Stimulated activated CD4-positive, alpha-beta T cell treated with anti-CD3 and anti-CD28 coated beads, Interleukin-4, amount 100 ng/mL, for 48 hours (primary cell): ENCODE data around the gene ANXA6.

ENCODE experiments used
- DNase-seq, 2 donors: peaks; one replicate each; pipeline ENCODE4 v3.0.0-alpha.2; 2020; ENCODE audit warnings: low read depth in 2 of 2

Gene ANXA6

DNA sequence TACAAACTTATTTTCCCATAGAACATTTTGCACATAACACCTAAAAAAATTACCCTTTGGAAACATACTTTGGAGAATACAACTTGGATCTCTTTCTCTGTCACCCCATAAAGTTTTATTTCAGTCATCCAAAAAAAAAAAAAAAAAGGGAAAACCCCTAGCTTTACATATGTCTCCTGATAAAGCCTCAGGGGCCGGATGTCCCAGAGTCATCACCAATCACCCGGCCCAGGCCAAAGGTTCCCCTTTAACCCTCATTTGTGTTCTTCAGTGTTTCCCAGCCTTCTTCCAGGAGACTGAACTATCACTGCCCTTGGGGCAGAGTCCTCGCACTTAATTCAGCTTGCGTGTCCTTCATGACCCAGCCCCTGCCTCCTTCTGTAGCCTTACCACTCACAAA is 28.8 kb downstream of the ANXA6 start:
- DNase-seq: no peak

DNA sequence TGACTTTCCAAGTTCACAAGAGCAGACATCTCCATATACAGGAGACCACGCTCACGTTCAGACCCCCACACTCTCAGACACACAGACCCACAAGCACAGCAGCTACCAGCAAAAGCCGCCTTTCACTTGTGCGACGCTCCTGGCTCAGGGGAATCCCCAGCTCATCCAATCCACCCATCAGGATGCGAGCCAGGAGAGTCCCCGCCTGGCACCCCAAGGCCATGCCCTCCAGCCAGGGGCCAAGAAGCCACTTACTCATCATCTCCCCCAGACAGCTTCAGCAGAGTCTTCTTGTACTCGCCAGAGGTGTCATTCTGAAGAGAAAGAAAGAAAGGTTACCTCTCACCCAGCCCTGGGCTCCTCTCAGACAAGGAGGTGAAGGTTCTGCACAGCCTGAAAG is 29.7 kb downstream of the ANXA6 start:
- DNase-seq: no peak

DNA sequence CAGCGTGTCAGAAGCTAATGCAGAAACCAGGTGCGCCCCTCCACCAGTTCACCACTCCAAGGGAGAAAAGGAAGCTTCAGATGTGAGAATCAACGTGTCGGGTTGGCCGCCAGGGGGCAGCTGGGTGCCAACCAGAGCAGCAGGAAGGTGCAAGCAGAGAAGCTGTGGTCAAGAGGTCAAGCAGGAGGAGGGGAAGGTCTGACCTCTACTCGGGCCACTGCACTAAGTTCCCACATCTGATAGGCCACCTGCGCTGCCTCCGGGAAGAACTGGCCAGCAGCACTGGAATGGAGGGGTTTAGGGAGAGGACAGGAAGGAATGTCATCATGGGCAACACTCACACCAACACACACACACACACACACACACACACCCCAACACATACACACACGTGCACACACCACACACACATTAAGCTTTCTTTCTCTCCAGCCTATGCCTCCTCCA is 31.4 kb downstream of the ANXA6 start:
- DNase-seq: peak; percentile 44 to 56

DNA sequence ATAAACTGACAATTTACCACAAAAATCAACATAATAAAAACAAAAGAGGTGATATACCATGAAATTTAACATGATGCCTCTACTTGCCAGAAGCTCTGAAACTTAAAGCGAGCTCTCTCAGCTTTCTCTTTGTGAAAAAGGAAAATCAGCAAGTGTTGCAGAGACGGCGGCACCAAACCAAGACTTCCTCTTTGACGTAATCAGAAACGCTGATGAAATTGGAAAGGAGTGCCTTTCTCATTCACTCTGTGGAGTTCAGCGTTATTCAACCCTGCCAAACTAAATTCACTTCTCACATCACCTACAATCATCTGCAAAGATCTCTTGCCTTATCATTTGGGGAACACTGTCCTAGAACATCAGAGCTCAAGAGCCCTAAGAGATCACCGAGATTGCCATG is 32.2 kb downstream of the ANXA6 start:
- no peak for DNase-seq

DNA sequence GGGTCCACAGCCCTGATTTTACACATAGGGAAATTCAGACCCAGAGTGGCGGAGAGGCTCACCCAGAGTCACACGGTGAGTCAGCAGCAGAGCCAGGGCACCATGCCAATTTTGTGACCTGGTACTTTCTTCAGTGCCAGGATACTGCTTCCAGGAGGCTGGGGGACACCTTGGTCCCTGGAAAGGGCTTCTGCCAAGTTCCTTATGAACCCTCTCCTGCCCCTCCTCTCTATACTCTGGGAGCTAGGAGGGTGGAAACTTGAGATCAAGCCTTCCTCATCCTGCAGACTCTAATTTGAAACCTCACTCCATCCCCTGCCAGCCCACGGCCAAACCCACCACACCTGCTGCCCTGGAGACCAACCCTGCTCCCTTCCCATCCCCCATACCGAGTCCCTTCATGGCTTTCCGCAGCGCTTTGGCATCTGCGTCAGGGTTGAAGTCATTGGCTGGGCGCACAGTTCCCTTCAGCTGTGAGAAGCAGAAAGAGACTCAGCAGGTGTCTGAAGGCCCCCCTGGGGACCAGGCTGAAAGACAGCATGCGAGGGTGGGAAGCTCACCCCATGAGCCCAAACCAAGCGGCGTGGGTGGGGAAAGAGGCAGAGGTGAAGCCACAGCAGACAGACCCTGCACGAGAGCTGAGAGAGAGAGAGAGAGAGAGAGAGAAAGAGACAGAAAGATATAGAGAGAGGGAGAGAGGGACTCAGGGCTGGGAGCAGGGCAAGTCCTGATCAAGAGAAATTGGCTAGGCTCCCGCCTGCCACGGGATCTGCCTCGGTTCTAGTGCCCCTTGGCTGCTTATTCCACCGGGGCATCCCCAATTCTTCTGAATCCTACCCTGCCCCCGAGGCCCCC is 33.5 kb downstream of the ANXA6 start:
- peak in 1 of 2 donors; percentile 30 for DNase-seq

DNA sequence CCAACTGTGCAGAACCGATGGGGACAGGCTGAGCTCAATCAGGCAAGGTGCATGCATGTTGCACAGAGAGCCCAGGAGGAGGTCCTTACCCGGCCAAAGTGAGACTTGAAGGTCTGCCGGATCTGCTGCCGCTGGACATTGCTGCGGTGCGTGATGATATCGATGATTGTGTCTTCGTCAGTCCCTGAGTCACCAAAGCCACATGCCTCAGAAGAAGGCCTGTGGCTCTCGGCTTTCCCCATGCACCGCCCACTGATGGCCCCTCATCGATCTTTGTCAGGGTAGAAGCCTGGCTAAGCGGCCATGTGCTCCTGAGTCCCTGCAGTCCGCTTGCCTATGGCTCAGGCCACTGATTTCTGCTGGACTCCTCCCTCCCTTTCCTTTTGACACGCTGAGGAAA is 34.8 kb downstream of the ANXA6 start:
- no peak for DNase-seq

DNA sequence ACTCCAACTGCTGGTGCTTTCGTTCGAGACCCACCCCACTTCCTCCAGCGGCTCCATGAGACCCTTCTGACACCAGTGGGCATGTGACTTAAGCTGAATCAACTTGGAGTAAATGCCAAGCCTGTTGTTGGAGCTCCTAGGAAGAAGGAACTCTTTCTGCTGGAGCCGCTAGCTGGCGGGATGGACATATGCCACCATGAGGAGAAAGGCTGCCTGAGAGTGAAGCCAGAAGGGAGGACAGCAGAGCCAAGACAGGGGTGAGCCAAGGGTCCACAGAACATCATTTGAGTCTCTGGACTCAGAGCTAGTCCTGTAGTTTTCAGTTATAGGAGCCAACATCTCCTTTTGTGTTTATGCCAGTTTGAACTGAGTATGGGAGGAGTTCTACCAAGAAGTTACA is 35.9 kb downstream of the ANXA6 start:
- DNase-seq: no peak

DNA sequence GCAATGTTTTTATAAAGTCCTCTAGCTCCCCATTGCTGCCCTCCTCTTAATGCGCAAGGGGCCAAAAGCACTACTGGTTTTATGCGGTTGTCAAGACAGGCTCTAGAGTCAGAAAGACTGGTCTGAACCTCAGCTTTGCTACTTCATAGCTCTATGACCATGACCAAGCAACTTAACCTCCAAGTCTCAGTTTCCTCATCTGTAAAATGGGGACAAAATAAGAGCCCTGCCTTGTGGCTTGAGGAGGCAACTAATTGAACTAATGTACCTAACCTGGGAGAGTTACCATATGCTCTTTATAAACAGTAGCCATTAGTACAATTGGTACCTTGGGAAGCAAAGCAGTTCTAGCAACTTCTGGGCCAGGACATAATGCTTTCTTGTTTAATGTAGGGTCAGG is 36.5 kb downstream of the ANXA6 start:
- DNase-seq: no peak

DNA sequence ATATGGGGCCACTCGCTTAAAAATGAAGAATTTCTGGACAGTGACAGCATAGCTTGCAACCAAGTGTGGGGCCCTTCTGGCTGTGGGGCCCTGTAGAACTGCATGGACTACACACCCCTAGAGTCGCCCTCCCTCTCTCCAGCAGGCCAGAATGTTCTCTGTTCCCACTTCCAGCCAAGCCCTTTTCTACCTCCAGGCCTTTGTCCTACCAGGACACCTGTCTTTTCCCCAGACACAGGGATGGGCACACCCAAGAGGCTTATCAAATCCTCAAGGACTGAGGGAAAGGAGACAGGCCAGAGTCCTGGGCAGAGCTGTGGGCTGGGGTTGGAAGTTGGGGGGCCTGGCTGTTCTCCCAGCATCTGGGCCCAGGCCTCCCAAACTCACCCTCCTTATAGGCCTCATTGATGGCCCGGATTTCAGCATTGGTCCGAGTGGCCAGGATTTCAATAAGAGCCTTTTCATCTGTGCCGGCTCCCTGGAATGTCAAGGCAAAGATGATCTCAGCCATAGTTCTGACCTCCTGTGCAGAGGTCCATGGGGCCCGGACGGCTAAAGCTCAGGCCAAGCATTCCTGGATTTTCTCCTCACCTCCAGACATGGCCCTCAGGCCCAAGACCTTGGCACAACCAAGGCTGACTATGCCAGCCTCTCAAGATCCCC is 38.5 kb downstream of the ANXA6 start:
- DNase-seq: no peak

DNA sequence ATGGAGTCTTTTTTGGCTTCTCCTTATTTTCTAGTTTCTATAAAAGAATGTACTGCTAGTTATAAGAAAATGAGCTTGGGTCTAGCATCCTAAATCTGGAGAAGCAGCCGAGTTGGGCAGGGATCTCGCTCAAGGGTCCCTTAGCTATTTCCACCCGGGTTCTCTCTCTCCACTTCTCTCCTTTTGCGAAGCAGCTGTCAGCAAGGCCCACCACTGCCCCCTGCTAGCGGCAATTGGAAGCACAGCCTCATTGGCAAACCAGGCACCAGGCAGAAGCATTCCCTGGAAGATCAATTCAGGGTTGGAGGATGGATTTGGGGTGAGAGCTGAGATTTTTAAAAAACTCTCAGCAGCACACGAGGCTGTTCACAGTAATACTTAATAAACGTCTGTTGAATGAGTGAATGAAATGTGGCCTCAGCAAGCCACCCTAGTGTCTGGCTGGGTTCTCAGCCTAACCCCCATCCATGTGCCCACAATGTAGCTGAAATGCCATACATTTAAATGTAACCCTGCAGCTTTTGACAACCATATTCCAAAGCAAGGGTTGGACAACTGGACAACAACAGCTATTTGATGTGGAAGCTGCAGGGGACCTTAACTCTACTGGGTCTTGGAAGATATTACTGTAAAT is 42.2 kb downstream of the ANXA6 start:
- peak; percentile 58 to 70 for DNase-seq

DNA sequence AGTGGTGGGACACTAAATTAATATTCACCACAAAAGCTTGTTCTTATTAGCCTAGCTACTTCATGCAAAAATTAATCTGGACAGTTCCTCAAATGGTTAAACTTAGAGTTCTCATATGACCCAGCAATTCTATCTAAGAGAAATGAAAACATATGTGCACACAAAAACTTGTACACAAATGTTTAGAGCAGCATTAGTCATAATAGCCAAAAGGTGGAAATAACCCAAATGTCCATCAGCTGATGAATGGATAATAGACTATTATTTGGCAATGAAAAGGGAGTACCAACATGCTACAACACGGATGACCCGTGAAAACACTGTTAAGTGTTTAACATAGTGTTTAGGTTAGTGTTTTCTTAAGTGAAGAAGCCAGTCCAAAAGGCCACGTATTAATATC is 43.9 kb downstream of the ANXA6 start:
- no peak for DNase-seq

DNA sequence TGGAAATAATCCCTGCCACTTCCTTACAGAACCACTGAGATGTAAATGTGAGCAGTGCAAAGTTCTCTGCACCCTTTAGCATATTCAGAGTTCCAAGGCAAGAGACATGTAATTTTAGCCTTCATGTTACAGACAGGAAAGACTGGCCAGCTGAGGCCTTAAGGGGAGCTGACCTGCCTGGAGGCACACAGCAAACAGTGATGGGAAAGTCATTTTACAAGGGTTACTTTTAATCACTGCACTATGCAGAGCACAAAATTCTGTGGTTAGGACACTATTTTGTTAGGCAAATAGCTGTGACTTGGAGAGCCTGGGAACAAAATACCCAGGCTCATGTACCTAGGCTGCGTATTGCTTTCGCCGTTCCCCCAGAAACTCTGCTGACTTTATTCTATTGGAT is 46.6 kb downstream of the ANXA6 start:
- DNase-seq: no peak

DNA sequence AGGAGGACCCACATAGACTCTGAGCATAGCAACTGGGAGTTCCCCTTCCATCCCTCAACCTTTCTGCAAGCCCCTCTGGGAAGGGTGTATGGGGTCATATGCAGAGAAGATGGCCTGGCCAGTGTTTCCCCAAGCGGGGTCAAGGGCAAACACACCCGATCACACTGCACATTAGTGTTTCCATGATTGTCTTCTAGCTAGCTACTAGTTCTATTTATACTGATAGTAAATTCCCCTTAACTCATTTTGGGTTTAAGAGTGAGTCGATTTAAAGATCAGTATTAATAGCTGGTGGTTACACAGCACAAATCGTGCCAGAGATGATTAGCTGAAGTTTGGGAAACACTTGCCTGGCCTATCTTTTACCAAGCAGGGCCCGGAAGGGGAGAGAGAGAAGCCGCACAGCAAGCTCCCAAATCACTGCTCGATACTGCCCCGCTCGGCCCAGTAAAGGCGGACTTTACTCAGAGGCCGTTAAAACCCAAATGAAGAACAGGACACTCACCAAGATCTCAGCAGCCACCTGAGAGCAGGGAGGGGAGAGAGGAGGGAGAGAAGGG is 47.4 kb downstream of the ANXA6 start:
- DNase-seq: no peak

DNA sequence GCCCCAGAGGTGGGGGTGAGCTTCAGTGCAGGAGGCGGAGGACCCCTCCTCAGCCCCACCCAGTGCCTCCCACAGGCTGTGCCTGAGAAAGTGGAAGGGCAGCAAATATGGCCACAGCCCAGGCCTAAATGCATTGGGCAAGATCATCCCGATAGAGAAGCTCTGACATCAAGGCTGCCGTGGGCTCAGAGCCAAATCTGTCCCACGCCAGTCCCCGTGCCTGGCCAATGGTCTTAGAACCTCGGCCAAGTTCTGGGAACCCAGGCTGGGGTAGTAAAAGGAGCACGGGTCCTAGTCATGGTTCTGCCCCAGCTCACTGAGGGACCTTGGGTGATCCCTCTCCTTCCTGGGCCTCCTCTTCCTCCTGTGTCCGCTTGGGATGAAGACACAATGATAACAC is 49.0 kb downstream of the ANXA6 start:
- DNase-seq: no peak

DNA sequence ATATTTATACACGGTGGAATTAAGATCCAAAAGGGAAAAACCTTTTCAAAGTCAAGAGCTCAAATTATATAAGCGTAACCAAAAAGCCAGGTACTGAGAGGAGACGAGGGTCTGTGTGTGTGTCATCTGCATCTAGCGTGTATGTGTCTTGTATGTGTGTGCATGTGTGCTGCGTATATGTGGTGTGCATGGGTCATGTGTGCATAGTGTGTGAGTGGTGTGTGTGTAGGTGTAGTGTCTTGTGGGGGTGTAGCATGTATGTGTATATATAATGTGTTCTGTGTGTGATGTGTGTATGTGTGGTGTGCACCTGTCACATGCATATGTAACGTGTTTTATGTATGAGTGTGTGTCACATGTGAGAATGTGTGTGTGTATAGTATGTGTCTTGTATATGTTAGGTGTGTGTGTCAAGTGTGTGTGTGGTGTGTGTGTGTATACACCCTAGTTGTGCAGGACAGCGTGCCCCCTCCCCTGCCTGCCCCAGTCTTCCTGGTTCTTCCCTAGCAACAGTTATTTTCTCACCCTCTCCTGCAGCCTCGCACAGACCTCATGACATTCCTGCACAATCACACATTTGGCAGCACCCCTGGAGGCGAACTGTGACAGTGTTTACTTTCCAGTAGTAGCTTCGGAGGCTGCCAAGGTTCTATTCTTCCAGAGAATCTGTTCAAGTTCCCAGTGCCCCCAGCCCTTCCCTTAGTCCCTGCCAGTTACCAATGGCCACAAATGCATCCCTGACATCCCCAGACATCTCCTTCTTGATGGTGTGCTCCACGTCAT is 49.6 kb downstream of the ANXA6 start:
- DNase-seq: no peak

DNA sequence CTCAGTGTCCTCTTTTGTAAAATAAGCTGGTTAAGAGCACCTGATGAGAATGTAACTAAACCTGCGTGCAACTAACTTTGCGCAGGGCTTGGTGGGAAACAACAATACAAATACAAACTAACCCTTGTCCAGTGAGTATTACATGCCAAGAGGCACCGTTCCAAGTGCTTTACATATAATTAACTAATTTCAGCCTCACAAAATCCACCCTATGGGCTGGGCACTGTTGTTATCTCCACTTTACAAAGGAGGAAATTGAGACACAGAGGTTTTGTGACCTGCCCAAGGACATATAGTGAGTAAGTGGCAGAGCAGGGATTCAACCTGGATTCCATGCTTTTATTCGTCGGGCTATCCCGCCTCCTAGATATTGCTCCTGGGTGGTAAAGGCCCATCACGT is 50.5 kb downstream of the ANXA6 start:
- DNase-seq: no peak

DNA sequence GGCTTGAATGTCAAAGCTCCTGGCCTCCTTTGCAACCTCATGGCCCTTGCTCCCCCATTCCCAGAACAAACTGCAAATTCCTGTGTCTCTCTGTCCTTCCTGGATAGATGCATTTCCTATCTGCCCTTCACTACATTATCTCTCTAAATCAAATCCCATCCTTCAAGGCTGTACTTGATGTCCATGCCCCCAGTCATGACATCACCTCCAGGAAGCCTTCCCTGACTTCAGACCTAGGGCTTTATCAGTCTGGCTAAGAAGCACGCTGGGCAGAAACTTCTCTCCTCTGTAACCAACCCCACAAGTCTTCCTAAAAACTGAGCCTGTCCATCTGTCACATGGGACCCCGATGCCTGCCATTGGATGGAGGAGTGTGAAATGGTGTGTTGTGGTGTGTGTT is 51.1 kb downstream of the ANXA6 start:
- DNase-seq: no peak

DNA sequence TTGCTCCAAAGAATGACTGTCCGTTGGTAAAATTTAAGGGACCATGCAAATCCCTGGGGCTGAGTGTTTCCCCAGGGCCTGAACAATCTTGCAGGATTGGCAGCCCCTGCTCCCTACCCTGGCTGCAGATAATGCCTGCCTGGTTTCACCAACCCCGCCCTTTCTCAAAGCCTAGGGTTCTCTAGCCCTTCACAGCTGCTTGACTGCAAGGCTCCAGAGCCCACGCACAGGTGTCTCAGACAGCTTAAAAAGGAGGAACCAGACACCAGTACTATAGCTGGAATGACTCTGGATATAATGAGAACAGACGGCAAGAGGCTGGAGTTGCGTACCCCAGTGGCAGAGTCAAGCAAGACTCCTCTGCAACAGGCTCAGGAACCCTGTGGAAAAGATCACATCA is 51.5 kb downstream of the ANXA6 start:
- no peak for DNase-seq

DNA sequence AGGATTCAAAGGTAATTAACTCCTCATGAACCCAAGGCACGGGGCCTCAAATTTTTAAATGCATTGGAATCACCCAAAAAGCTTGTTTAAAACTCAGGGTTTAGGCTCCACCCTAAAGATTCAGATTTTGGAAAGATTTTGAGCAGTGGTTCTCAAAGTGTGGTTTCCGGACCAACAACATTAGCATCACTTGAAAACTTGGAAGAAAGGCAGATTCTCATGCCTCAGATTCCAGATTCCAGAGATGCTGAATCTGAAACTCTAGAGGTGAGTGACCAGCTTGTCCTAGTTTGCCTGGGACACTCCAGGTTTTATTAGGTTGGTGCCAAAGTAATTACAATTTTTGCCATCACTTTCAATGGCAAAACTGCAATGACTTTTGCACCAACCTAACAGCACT is 52.0 kb downstream of the ANXA6 start:
- no peak for DNase-seq

DNA sequence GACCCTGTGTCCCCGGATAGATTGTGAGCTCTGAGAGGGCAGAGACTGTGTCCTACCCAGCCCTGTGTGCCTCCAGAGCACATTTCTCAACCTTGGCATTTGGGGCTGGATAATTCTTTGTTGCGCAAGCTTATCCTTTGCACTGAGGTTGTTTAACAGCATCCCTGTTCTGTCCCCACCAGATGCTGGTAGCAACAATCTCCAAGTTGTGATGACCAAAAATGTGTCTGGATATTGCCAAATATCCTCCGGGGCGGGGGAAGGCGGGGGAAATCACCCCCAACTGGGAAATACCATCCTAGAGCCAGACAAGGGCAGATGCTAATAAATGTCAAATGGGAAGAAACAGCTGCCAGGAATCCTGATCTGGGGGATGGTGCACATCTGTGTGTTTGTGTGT is 52.8 kb downstream of the ANXA6 start:
- no peak for DNase-seq

DNA sequence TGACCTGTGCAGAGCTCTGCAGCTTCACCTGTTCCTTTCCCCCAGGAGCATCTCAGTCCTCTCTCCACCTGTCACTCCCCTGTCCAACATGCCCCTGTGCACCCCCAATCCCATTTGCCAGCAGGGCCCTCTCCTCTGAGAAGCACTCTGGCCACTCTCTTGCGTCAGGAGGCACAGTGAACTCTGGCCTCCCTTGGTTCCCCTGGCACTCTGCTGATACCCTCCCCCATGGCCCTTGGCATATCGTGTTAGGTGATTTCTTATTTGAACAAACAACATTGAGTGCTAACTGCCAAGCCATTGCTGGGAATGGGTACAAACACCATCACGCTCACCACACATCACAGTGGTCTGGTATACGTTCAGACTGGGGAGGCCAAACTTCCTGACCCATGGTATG is 55.8 kb downstream of the ANXA6 start:
- no peak for DNase-seq

DNA sequence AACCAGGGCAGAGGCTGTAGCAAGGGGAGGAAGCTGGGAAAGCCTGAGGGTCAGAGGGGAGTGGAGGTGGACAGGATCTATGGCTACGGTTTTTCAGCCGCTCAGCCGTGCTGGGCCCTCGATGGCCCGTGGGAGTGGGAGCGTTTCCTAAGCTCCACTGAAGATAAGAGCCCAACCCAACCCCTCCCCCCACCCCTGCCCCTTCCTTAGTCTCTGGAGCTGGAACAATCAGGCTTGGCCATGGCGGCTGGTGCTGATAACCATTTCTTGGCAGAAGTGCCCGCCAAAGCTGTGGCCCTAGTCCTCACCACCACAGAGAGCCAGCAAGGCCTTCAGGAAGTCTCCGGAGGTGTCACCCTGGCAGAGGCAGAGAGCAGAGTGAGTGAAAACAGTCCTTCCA is 56.4 kb downstream of the ANXA6 start:
- DNase-seq: no peak
